SW480 (cell line): ENCODE measurements around the gene PRKCA.
A peak's percentile ranks its signal among the peaks of the same experiment; 100 is the strongest.

Experiments used
- DNase-seq: peaks from one replicate; pipeline ENCODE4 v3.0.0-alpha.2; 2016; ENCODE audit warnings: low spot score

The PRKCA gene

GRCh38 chr17:66518677-66519076, 216.3 kb downstream of the PRKCA start:
- DNase-seq: no peak

DNA sequence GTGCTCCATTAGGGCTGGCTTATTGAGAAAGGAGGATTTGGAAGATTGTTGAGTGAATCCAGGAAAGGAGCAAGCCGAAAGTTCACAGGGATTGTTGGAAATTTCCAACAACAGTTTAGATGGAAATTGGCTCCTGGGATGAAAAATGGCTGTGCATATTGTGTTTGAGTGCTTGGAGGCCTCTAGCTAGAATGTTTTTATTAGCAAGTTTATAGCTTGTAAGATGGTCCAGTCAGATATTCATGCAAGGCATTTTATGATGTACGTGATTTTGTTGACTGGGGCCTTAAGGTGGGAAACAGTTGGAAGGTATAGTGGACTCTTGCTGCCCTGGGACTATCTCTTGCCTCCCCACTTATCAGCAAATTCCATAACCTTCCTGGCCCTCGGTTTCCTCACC, 216.7 kb downstream of the PRKCA start:
- DNase-seq: no peak

GRCh38 chr17:66520999-66521398, 218.6 kb downstream of the PRKCA start:
- DNase-seq: no peak

DNA sequence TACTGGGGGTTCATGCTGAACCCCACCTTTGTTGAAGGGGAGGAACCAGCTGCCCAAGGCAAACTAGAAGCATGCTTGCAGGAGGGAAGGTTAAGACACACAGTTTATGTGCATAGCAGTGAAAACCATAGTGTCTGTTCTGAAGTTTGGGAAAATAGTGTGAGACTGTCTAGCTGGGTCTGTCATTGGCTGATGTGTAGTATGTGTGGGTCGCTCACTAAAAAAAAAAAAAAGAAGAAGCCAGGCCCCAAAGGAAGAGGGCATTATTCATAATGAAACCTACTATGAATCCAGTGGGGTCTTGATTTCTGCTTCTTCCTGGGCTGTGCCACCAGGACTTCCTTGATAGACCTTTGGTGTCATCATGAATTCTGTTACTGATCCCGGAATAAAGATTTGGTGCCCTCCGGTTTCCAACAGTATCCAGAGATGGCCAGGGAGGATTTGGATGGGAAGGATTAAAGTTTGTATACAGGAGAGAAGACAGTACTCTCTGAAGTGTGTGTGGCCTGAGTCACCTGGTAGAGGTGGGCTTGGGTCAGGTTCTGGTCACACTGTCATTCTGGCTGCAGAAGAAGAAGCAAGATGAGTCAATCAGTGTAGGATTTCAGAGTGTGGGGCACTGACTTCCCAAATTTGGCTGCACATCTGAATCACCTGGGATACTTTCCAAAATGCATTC, 220.3 kb downstream of the PRKCA start:
- no peak for DNase-seq

GRCh38 chr17:66523378-66524200, 221.2 kb downstream of the PRKCA start:
- no peak for DNase-seq

GRCh38 chr17:66524877-66525276, 222.5 kb downstream of the PRKCA start:
- no peak for DNase-seq

DNA sequence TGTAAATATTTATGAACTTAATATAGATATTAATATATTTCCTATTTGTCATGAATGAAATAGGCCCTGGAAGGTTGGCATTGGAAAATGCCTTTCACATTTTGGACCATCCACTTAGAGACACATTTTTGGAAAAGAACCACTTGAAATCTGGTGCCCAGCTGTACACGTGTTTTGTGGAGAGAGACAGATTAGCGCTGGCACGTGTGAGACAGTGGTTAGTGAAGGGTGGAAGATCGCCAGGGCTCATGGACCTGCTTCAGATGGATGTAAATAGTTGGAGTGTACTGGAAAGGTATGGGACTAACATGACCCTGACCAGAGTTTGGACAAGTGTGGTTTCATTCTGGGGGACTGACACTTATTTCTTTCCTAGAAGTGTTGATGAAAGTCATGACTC, 222.9 kb downstream of the PRKCA start:
- no peak for DNase-seq

DNA sequence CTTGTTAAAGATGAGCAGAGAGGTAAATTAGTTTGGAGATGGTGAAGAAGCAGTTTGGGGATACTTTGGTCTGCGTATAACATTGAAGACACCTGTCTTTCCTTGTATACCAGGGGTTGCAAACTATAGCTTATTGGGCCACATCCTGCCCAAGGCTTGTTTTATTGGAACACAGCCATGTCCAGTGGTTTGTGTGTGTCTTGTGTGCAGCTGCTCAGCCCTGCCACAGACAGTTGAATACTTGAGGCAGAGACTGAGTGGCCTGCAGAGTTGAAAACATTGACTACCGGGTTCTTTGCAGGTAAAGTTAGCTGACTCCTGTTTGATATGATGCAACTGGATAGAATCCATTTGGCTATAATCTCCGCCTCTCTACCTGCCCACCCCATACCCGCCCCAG, 224.4 kb downstream of the PRKCA start:
- DNase-seq: no peak

DNA sequence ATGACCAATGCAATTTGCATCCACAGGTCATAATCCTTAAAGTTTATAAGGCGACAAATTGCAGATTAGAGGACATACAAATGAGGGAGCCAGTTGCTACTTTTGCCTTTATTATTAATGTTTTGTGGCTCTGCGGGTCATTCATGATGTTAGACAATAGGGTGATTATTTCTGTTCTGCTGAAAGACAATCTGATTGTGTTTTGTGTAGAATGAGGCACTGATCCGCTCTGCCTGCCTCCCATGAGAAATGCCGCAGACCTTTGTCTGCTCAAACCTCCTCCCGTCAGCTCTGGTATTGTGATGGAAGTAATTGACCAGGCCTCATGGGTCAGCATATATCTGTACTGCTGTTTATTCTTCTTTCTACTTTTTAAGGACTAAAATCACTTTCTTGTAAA, 224.9 kb downstream of the PRKCA start:
- no peak for DNase-seq

- DNase-seq: no peak
These were observed 229.5 kb downstream of the PRKCA start for GRCh38 chr17:66531851-66532295.

GRCh38 chr17:66533572-66533971, 231.2 kb downstream of the PRKCA start:
- no peak for DNase-seq

- no peak for DNase-seq
These were observed 231.6 kb downstream of the PRKCA start for GRCh38 chr17:66533986-66534385.

DNA sequence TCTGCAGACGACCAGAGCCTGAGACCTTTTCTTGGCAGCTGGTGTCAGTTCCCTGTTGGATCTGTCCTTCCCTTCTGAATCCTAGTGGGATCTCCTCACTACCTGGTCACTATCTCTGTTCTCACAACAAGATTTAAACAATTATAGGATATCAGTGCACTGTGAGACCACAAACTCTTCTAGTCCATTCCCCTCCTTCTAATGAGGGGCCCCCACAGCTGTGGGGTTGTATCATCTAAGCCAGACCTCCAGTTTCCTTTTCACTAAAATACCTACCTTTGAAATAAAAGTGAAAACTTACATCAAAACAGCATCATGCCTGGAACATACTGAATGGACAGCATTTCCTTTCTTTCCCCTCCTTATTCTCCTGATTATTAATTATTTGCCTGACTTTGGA, 233.2 kb downstream of the PRKCA start:
- no peak for DNase-seq

- no peak for DNase-seq
These were observed 235.1 kb downstream of the PRKCA start for GRCh38 chr17:66537502-66537901.

DNA sequence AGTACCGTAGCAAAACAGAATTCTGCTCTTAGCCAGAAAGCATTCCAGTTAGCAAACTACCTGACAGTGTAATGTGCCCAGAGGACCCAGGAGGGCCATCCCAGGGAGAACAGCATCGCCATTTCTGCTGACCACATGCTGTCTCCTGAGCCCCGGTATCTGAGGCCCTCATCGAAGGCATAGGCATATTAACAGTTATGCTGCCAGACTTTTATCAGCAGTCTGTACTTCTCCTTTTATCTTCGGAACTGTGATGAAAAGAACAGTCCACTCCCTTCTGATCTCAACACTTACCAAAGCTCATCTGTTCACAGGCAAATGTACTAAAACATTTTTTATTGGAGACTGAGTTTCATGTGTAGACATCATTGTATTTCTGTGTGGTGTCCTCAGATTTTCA, 236.4 kb downstream of the PRKCA start:
- DNase-seq: no peak

- DNase-seq: no peak
These were observed 237.8 kb downstream of the PRKCA start for GRCh38 chr17:66540131-66540781.

GRCh38 chr17:66541461-66542128, 239.2 kb downstream of the PRKCA start:
- DNase-seq: no peak

DNA sequence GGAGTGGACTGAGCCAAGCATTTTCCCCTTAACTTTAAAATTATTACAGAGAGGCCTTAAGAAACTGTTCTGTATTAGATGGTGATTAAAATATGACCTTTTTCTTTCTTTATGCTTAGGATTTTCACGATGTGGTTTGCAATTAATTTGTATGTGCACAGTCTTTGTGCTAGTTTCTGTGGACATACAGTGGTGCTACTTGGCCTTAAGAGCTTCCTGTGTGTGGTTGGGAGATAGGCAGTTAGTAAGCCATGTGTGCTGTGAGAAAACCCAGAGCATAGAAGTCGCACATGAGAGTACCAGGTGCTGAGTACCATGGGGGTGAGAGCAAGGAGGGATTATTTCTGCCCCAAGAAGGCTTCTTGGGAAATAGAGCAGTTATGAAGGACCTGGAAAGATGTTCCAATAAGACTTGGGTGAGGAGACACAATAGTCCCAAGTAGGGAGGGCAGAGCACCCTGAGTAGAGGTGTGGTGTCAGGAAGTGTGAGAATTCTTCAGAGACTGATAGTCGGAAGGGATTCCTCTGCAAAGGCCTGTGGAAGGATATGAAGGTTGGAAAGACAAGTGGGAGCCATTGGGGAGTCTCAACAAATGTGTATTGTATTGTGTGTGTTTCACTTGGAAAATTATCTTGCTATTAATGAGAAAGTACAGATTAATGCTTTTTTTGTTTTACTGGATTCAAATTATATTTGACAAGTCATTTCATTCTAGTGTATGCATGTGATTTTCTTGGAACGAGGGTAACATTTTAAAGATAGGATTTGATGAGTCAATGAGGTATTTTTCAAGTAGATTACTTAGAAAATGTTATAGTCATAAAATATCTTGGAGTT, 239.9 kb downstream of the PRKCA start:
- DNase-seq: no peak

GRCh38 chr17:66542967-66543520, 240.6 kb downstream of the PRKCA start:
- DNase-seq: peak; percentile 43

GRCh38 chr17:66543526-66543925, 241.1 kb downstream of the PRKCA start:
- no peak for DNase-seq

DNA sequence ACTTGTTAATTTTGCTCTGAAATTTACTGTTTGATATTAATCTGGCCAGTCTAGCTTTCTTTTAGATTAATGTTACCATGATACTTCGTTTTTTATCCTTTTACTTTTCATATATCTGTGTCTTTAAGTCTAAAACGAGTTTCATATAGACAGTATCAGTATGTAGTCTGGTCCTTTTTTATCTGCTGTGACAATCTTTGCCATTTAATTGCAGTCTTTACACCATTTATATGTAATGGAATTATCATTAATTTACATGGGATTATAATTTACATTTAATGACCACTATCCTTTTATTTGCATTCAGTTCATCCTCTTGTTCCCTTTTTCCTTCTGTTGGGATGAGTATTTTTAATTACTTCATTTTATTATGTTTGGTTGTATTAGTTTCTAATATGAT, 243.5 kb downstream of the PRKCA start:
- DNase-seq: no peak
